Nephron (organoid): ENCODE measurements around the gene NHERF1.

Experiments used
- H3K27ac Mint-ChIP-seq, 3 experiments: 2 replicates each; pipeline ENCODE4 v1.8.0; 2020; ENCODE audit warnings: mixed read lengths in 3 of 3, mild to moderate bottlenecking in 2 of 3, moderate library complexity in 1 of 3
- H3K27me3 Mint-ChIP-seq: 2 replicates; pipeline ENCODE4 v1.8.0; 2021; ENCODE audit warnings: low read depth, mild to moderate bottlenecking, moderate library complexity, mixed read lengths
- H3K36me3 Mint-ChIP-seq: 2 replicates; pipeline ENCODE4 v1.8.0; 2020; ENCODE audit warnings: low read depth, mixed read lengths
- H3K4me1 Mint-ChIP-seq: 2 replicates; pipeline ENCODE4 v1.8.0; 2020; ENCODE audit warnings: mixed read lengths
- H3K4me3 Mint-ChIP-seq, 3 experiments: 2 replicates each; pipeline ENCODE4 v1.8.0; 2020; ENCODE audit warnings: mild to moderate bottlenecking in 3 of 3, mixed read lengths in 3 of 3, moderate library complexity in 2 of 3
- H3K9me3 Mint-ChIP-seq: 2 replicates; pipeline ENCODE4 v1.8.0; 2020; ENCODE audit warnings: mixed read lengths
- CTCF ChIP-seq, 3 experiments: fragments of 200-600 bp; sonication (generic); IDR thresholded peaks; one replicate each; pipeline ENCODE4 v1.5.0; 2021; ENCODE audit warnings: antibody characterized with exemption in 3 of 3; ENCODE audit not compliant: unreplicated experiment in 3 of 3

Gene NHERF1

GRCh38 chr17:74814453-74814852 lies 66.0 kb downstream of the NHERF1 start:
- peaks cover 17% of the 10 kb centered on the region for H3K4me1 Mint-ChIP-seq
- H3K36me3 Mint-ChIP-seq: peaks cover 34% of the 10 kb centered on the region
- TF ChIP-seq CTCF (IDR thresholded peaks at IDR 0.05; ENCODE audit: unreplicated experiment in 3 of 3): no peak
- H3K27ac Mint-ChIP-seq: no peak overlapping the region
- no peaks in the 10 kb centered on the region for H3K9me3 Mint-ChIP-seq
- no peak overlapping the region for H3K4me3 Mint-ChIP-seq
- peaks cover 15% of the 10 kb centered on the region for H3K27me3 Mint-ChIP-seq

- Mint-ChIP-seq H3K36me3 (peaks cover 36% of the 10 kb centered on the region), H3K9me3 (no peaks in the 10 kb centered on the region), H3K27ac (no peak overlapping the region), H3K27me3 (peaks cover 15% of the 10 kb centered on the region), H3K4me3 (no peak overlapping the region), H3K4me1 (peaks cover 17% of the 10 kb centered on the region)
- no peak for TF ChIP-seq CTCF (IDR thresholded peaks at IDR 0.05; ENCODE audit: unreplicated experiment in 3 of 3)
Measured at GRCh38 chr17:74815067-74815466, 66.6 kb downstream of the NHERF1 start.

- Mint-ChIP-seq H3K9me3 (no peaks in the 10 kb centered on the region), H3K36me3 (peaks cover 34% of the 10 kb centered on the region), H3K4me3 (no peak overlapping the region), H3K27ac (no peak overlapping the region), H3K27me3 (peaks cover 15% of the 10 kb centered on the region), H3K4me1 (peaks cover 16% of the 10 kb centered on the region)
- TF ChIP-seq CTCF (IDR thresholded peaks at IDR 0.05; ENCODE audit: unreplicated experiment in 3 of 3): no peak
Measured at GRCh38 chr17:74815550-74816370, 67.3 kb downstream of the NHERF1 start.

GRCh38 chr17:74816905-74817620 lies 68.6 kb downstream of the NHERF1 start:
- Mint-ChIP-seq H3K27me3 (peaks cover 8% of the 10 kb centered on the region), H3K9me3 (no peaks in the 10 kb centered on the region), H3K4me3 (no peak overlapping the region), H3K4me1 (peaks cover 24% of the 10 kb centered on the region), H3K36me3 (peaks cover 34% of the 10 kb centered on the region), H3K27ac (no peak overlapping the region)
- TF ChIP-seq CTCF (IDR thresholded peaks at IDR 0.05; ENCODE audit: unreplicated experiment in 3 of 3): no peak

- H3K4me1 Mint-ChIP-seq: peaks cover 19% of the 10 kb centered on the region
- TF ChIP-seq CTCF (IDR thresholded peaks at IDR 0.05; ENCODE audit: unreplicated experiment in 3 of 3): no peak
- no peak overlapping the region for H3K4me3 Mint-ChIP-seq
Measured at GRCh38 chr17:74818291-74818938, 70.0 kb downstream of the NHERF1 start.

More at GRCh38 chr17:74818291-74818938, 70.0 kb downstream of the NHERF1 start:
- peaks cover 8% of the 10 kb centered on the region for H3K27me3 Mint-ChIP-seq
- H3K9me3 Mint-ChIP-seq: no peaks in the 10 kb centered on the region
- H3K27ac Mint-ChIP-seq: no peak overlapping the region
- H3K36me3 Mint-ChIP-seq: peaks cover 31% of the 10 kb centered on the region
